ENCODE results near the gene TMEM203. TPM values are rescaled to one million over a fixed set of nuclear protein-coding genes. Genes with fewer than 3 reads are reported as not detected.

TMEM203 gene
- total RNA-seq, 1 experiment from 2014 or later, result 50.6 TPM

GRCh38 chr9:137236238-137236935 is 30.9 kb upstream of the TMEM203 start (continued):
- no peak for TF ChIP-seq ATF6 (CRISPR knock-in tag; IDR thresholded peaks at IDR 0.05)
- TF ChIP-seq ZNF512 (CRISPR knock-in tag; IDR thresholded peaks at IDR 0.05; ENCODE audit: borderline replicate concordance), result no peak

GRCh38 chr9:137235424-137236237 is 30.2 kb upstream of the TMEM203 start:
- H3K27me3 Mint-ChIP-seq (ENCODE audit: low read depth), result no peaks in the 10 kb centered on the region
- DNase-seq (ENCODE audit: low spot score) (peak; percentile 55), ATAC-seq (peak; percentile 27)
- H3K9me3 Mint-ChIP-seq, result no peaks in the 10 kb centered on the region
- H3K36me3 Mint-ChIP-seq, result no peaks in the 10 kb centered on the region
- POLR2A ChIA-PET, result interaction anchor here (0.5 to 0.7 kb wide), 3 partner anchors 21 to 121 kb away, joined by 3 to 4 read pairs (median 3); partner anchors contain the start of gene DPP7
- peaks cover 18% of the 10 kb centered on the region for H3K4me1 Mint-ChIP-seq
- no peak overlapping the region for H3K4me3 Mint-ChIP-seq
- H3K27ac Mint-ChIP-seq, result no peak overlapping the region; the same call in 1 of the 2 replicates
- CTCF ChIA-PET, result interaction anchor here (0.6 to 4.6 kb wide), 56 partner anchors 9 to 631 kb away, joined by 3 to 143 read pairs (median 8); partner anchors contain the start of genes CYSRT1, EXD3, GRIN1 and LRRC26
- no peak for TF ChIP-seq ZNF532 (CRISPR knock-in tag; IDR thresholded peaks at IDR 0.05; ENCODE audit: borderline replicate concordance)
- TF ChIP-seq ZNF423 (CRISPR knock-in tag; IDR thresholded peaks at IDR 0.05), result 0 out of 2 replicates have a peak, but pooled peaks have one; percentile 8
- TF ChIP-seq E2F5 (CRISPR knock-in tag; IDR thresholded peaks at IDR 0.05), result no peak
- peak; percentile 84; the same call in 1 of the 2 replicates for TF ChIP-seq KAT7 (CRISPR knock-in tag; IDR thresholded peaks at IDR 0.05; ENCODE audit: borderline replicate concordance)

- ChIA-PET CTCF (interaction anchor here (0.6 to 4.6 kb wide), 12 partner anchors 9 to 206 kb away, joined by 3 to 143 read pairs (median 9); partner anchors contain the start of genes CYSRT1, NELFB, RNF208 and RNF224), POLR2A (interaction anchor here (0.7 kb wide), 1 partner anchor 33 kb away, joined by 3 read pairs; no protein-coding TSS in a partner anchor)
- Mint-ChIP-seq H3K4me1 (peaks cover 18% of the 10 kb centered on the region), H3K4me3 (no peak overlapping the region), H3K36me3 (no peaks in the 10 kb centered on the region), H3K27me3 (ENCODE audit: low read depth) (no peaks in the 10 kb centered on the region), H3K9me3 (no peaks in the 10 kb centered on the region), H3K27ac (no peak overlapping the region; the same call in 1 of the 2 replicates)
- DNase-seq (ENCODE audit: low spot score) (no peak), ATAC-seq (no peak)
- TF ChIP-seq ZNF317 (CRISPR knock-in tag; IDR thresholded peaks at IDR 0.05; ENCODE audit: borderline replicate concordance, low read depth) (no peak), EMX1 (CRISPR knock-in tag; IDR thresholded peaks at IDR 0.05) (no peak), PREB (CRISPR knock-in tag; IDR thresholded peaks at IDR 0.05; ENCODE audit: borderline replicate concordance) (no peak), ESRRA (CRISPR knock-in tag; IDR thresholded peaks at IDR 0.05; ENCODE audit: borderline replicate concordance) (no peak), ZMAT4 (CRISPR knock-in tag; IDR thresholded peaks at IDR 0.05) (no peak), STAT6 (CRISPR knock-in tag; conservative IDR thresholded peaks at IDR 0.05; ENCODE audit: low read depth) (no peak), ZNF121 (CRISPR knock-in tag; IDR thresholded peaks at IDR 0.05) (no peak), TCF7 (CRISPR knock-in tag; IDR thresholded peaks at IDR 0.05; ENCODE audit: low read depth) (no peak)
Measured at GRCh38 chr9:137234758-137235423, 29.4 kb upstream of the TMEM203 start.

Measured in WTC11 (cell line).